NCI-H2107 (cell line): ENCODE data around the gene TRIML1.

Experiments
- DNase-seq: peaks from one replicate; lab custom pipeline; 2025; lab: John Stamatoyannopoulos, UW

The TRIML1 gene, protein sequence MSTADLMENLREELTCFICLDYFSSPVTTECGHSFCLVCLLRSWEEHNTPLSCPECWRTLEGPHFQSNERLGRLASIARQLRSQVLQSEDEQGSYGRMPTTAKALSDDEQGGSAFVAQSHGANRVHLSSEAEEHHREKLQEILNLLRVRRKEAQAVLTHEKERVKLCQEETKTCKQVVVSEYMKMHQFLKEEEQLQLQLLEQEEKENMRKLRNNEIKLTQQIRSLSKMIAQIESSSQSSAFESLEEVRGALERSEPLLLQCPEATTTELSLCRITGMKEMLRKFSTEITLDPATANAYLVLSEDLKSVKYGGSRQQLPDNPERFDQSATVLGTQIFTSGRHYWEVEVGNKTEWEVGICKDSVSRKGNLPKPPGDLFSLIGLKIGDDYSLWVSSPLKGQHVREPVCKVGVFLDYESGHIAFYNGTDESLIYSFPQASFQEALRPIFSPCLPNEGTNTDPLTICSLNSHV

DNA sequence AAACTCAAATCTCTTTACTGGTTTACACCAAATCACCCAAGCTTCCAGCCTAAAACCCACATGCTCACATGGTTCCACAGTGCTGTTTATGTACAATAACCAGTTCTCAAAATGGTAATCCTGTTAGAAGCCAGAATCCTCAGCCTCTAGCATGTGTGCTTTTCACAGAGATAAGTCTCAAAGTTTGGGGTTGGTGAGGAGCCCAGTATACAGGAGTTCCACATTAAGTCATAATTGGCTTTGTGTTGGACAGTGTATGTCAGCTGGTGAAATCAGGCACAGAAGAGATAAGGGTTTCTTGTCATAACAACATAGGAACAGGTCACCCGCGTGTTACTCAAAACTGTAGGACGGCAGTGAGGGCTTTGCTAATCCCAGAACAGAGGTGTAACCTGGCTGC, at the start of gene TRIML1:
TSS of gene TRIML1 (plus strand) at position 301 of the 400 bp plus-strand sequence. CDS start 118 bp downstream, outside the sequence.
- DNase-seq: no peak

DNA sequence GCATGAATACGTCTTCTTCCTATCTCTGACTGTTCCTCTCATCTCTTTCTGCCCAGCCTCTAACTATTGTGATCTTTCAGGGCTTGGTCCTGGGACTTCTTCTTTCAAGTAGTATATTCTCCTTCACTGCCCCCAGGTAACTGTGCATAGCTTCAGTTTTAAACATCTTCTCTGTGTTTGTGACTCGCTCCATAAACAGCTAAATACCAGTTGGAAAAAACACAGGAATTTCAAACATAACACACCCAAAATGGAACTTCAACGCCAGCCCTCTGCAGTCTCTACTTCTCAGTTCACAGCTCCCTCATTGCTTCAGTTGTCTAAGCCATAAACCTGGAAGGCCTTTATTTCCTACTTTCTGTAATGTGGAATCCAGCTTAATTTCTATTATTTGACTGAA, 46.4 kb upstream of the TRIML1 start:
- no peak for DNase-seq

GRCh38 chr4:188106454-188106853, 32.8 kb upstream of the TRIML1 start:
- DNase-seq: no peak

GRCh38 chr4:188107931-188108843, 31.1 kb upstream of the TRIML1 start:
- no peak for DNase-seq

DNA sequence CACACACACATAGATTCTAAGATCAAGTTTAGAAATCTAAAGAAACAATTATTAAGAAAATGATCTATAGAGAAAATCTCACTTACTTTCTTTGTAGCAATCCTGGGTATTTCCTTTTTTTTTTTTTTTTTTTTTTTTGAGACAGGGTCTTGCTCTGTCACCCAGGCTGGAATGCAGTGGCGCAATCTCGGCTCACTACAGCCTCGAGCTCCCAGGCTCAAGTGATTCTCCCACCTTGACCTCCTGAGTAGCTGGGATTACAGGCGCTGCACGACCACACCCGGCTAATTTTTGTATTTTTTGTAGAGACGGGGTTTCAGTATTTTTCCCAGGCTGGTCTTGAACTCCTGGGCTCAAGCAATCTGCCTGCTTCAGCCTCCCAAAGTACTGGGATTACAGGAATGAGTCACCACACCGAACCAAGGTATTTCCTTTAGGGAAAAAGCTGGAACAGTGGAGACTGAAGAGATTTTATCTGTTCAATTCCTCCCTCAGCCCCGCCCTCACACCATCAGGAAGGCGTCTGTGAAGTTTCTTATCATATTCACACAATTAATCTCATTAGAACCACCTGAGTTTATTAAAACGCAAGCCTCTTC, 30.0 kb upstream of the TRIML1 start, which contains the start of gene TRIML2:
TSS of gene TRIML2 (minus strand) at position 447 of the 599 bp plus-strand sequence. CDS start 4,235 bp downstream, outside the sequence.
- DNase-seq: no peak

GRCh38 chr4:188110036-188110435, 29.2 kb upstream of the TRIML1 start:
- no peak for DNase-seq

- DNase-seq: no peak
Observed at GRCh38 chr4:188110741-188111471, 28.3 kb upstream of the TRIML1 start.

DNA sequence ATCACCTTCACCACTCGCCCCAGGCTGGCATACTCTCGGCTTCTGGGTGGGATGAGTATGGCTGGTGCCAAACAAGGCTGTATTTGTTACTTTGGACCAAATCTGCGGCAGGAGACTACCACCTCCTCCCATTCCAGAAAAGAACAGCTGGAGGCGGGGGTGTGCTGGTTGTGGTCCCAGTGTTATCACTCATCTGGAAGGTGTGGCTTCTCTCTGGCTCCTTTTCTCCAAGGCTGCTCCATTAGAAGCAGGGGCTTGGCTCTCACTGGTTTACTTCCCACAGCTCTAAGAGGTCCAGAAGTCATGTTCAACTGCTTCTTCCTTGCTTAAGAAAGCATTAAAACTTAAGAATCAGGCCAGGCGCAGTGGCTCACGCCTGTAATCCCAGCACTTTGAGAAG, 27.3 kb upstream of the TRIML1 start:
- DNase-seq: no peak

DNA sequence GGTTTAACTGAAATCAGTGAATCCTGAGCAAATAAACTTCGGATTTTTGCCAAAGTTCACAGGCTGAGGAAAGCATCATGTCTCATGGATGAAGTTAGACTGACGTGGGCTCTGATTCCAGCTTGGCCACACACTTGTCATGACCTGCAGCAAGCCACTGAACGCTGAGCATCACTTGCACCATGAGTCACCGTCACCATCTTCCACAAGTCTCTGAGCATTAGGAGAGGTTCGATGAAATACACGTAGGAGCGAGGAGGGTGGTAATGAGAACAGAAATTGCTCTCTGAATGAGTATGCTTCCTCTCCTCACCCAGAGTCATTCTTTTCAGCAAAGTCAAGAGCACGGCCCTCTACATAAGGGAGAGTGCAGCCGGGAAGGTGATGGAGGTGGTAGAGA, 26.1 kb upstream of the TRIML1 start:
- no peak for DNase-seq

DNA sequence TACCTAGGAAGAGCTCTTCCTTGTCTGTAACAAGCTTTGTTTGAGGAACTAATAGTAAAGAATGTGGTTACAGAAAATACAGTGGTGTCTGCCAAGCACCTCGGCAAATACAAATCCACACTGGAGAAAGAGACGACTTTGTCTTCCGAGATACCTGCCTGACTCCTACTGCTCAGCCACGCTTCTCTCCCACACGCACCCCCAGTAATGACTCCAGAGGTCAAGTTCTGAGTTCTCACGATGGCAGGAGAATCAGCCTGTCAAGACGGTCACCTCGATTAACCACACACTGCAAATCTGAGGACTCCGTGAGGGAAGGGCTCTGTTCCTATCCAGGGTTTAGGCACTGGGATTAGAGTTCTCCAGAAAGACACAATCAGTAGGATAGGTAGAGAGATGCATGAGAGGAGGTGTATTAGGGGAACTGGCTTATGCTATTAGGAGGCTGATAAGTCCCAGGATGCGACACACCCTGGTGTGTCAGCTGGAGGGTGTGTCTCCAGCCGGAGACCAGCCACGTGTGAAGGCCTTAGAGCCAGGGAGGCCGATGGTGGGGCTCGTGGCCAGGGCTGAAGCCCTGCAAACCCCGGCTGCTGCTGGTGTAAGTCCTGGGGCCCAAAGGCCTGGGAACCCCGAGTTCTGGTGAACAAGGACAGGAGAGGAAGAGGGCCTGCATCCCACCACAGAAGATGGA, 21.5 kb upstream of the TRIML1 start:
- DNase-seq: no peak

- DNase-seq: no peak
Observed at GRCh38 chr4:188121530-188121929, 17.7 kb upstream of the TRIML1 start.

GRCh38 chr4:188127214-188127874, 11.9 kb upstream of the TRIML1 start:
- DNase-seq: no peak

- no peak for DNase-seq
Observed at GRCh38 chr4:188130355-188130754, 8.9 kb upstream of the TRIML1 start.

GRCh38 chr4:188132232-188132631, 7.0 kb upstream of the TRIML1 start:
- DNase-seq: no peak

- DNase-seq: no peak
Observed at GRCh38 chr4:188138227-188138626, 1.0 kb upstream of the TRIML1 start.

DNA sequence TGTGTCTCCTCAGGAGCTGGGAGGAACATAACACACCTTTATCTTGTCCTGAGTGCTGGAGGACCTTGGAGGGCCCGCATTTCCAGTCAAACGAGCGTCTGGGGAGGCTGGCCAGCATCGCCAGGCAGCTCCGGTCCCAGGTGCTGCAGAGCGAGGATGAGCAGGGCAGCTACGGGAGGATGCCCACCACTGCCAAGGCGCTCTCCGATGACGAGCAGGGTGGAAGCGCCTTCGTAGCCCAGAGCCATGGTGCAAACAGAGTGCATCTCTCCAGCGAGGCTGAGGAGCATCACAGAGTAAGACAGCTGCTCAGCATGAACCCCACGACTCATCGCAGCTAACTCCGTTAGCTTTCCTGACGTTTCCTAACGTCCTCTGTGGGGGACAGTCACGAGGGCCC, 430 bp downstream of the TRIML1 start:
- no peak for DNase-seq

GRCh38 chr4:188143731-188144130, 4.5 kb downstream of the TRIML1 start:
- no peak for DNase-seq

- no peak for DNase-seq
Observed at GRCh38 chr4:188145601-188146000, 6.4 kb downstream of the TRIML1 start.

- no peak for DNase-seq
Observed at GRCh38 chr4:188146618-188147017, 7.4 kb downstream of the TRIML1 start.

- DNase-seq: no peak
Observed at GRCh38 chr4:188147176-188147575, 7.9 kb downstream of the TRIML1 start.
